NCI-H1436 treated with DMSO at 0.1 percent for 48 hours (cell line): Measurements from ENCODE around the gene BICC1.

Source experiments
- DNase-seq: peaks from one replicate; lab custom pipeline; 2025; lab: John Stamatoyannopoulos, UW

Gene BICC1, protein sequence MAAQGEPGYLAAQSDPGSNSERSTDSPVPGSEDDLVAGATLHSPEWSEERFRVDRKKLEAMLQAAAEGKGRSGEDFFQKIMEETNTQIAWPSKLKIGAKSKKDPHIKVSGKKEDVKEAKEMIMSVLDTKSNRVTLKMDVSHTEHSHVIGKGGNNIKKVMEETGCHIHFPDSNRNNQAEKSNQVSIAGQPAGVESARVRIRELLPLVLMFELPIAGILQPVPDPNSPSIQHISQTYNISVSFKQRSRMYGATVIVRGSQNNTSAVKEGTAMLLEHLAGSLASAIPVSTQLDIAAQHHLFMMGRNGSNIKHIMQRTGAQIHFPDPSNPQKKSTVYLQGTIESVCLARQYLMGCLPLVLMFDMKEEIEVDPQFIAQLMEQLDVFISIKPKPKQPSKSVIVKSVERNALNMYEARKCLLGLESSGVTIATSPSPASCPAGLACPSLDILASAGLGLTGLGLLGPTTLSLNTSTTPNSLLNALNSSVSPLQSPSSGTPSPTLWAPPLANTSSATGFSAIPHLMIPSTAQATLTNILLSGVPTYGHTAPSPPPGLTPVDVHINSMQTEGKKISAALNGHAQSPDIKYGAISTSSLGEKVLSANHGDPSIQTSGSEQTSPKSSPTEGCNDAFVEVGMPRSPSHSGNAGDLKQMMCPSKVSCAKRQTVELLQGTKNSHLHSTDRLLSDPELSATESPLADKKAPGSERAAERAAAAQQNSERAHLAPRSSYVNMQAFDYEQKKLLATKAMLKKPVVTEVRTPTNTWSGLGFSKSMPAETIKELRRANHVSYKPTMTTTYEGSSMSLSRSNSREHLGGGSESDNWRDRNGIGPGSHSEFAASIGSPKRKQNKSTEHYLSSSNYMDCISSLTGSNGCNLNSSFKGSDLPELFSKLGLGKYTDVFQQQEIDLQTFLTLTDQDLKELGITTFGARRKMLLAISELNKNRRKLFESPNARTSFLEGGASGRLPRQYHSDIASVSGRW

GRCh38 chr10:58512491-58513187 is at the start of gene BICC1:
Gene BICC1 (plus strand): TSS chr10:58512872. CDS start chr10:58513144, 272 bp downstream.
- no peak for DNase-seq

GRCh38 chr10:58464956-58465355 is 47.7 kb upstream of the BICC1 start:
- DNase-seq: no peak

GRCh38 chr10:58465629-58466028 is 47.0 kb upstream of the BICC1 start:
- DNase-seq: no peak

GRCh38 chr10:58467931-58468635 is 44.6 kb upstream of the BICC1 start:
- DNase-seq: no peak

- DNase-seq: no peak
These were observed 38.7 kb upstream of the BICC1 start for GRCh38 chr10:58473976-58474375.

- no peak for DNase-seq
These were observed 37.1 kb upstream of the BICC1 start for GRCh38 chr10:58475322-58476277.

- no peak for DNase-seq
These were observed 35.5 kb upstream of the BICC1 start for GRCh38 chr10:58477122-58477521.

DNA sequence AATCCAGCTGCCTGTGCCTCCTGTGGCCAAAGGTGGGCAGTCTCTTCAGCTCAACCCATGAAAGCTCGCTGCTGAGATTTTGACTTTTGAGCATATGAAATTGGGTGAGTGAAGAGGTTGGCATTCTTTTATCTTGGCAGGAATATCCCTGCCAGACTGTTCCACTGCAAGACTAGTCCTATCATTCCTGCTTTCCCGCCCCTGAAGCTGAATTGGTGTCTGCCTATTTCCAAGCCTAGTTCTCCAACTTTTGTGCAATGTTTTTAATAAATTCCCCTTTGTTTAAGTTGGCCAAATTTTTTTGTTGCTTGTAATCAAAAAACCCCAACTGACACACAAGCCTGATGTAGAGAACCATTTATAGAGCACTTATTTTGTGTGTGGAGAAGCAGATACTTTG is 34.8 kb upstream of the BICC1 start:
- no peak for DNase-seq

DNA sequence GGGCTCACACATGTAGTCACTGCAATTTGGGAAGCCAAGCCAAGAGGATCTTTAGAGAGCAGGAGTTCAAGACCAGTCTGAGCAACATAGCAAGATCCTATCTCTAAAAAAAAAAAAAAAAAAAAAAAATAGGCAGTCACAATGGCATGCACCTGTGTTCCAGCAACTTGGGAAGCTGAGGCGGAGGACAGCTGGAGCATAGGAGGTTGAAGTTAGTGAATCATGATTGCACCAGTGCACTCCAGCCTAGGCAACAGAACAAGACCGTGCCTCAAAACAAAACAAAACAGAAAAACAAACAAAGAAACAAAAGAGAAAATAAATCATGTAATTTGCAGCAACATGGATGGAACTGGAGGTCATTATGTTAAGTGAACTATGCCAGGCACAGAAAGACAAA is 33.6 kb upstream of the BICC1 start:
- DNase-seq: no peak

GRCh38 chr10:58480321-58480720 is 32.4 kb upstream of the BICC1 start:
- DNase-seq: no peak

- DNase-seq: no peak
These were observed 31.0 kb upstream of the BICC1 start for GRCh38 chr10:58481569-58482109.

DNA sequence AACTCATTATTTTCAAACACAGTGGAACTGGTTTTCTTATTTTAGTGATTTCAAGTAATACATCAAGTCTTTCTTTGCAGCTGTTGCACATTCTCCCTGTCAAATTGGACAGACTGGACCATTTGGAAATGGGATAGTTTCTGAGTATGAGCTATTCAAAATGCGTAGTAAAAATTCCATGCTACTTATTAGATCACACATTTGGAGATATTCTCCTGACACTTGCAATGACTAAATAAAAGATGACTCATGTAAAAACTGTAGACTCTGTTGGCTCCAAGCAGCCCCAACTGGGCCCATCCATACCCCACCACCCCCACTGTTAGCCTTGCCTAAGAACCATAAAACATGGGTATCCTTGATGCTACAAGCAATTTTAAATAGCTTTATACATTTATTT is 25.9 kb upstream of the BICC1 start:
- no peak for DNase-seq

DNA sequence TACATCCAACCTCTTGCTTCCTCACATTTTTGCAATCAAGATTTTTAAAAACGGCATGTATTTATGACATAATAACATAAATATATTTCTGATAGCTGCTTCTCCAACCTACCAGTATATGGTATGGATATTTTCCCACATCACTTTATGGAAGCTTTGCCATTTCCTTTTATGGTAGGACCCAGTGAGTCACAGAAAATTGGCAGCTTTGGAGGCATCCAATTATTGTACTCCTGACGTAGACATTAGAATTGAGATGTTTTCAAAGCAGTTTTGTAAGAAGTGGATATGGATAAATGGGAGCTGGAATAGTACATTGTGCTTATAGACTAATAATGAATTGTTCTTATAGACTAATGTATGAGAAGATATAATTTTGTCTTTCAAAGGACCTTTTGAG is 23.8 kb upstream of the BICC1 start:
- DNase-seq: no peak

DNA sequence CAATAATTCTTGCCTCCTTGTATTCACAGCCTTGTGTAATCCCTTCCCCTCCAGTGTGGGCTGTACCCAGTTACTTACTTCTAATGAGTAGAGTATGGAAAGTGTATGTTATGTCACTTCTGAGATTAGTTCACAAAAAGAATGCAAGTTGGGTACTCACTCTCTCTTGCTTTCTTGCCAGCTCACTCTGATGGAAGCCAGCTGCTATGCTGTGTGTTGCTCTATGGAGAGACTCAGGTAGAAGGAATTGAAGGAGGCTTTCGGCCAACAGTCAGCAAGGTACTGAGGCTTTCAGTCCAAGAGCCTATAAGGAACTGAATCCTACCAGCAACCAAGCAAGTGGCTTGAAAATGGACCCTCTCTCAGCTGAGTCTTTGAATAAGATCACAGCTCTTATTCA is 9.7 kb upstream of the BICC1 start:
- no peak for DNase-seq

DNA sequence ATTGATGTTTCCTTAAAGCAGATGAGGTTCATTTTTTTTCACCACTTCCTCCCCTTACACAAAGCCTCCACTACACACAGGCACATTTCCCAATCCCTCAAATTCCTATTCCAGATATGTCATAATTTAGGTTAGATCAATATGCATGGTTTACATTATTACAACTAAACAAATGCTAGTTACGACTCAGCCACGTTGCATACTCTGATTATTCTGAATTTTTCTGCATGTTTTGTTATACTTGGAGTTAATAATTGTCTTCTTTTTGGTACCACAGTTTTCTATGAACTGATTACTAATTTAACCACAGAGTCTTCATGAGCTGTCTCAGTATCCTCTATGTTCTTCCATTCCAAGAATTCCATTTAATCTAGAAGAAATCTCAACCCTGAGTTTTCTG is 4.4 kb upstream of the BICC1 start:
- no peak for DNase-seq

DNA sequence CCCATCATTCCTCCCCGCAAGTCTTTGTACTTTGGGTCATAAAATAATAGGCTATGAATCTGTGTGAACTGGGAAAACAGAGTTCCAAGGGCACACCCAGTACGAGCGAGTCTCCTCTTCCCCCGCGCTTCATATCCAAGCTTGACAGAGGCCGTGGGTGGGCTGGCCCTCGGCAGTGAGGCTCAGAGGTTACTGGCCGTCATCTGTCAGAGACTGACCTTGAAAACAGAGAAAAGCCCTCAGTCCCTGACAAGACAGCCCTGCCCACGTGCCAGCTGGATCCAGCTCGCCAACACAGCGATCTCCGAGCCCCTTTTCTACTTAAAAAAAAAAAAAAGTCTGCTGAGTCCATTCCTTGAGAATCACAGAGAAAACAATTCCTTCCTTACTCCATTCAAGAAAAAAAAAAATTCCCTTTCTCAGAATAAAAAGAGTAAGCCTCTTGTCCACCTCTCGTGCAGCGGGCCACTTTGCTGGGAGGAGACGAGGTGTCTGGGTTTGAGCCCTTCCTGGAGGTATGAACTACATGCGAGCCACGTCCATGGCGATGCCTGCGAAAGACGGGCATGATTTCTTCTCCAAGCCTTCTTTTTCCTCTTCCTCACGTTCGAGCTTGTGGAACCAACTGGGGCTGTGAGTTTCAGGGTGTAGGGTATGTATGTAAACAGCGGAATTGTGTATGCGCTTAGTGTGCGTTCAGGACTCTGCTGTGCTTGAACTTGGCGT is 744 bp upstream of the BICC1 start:
- DNase-seq: no peak

- DNase-seq: no peak
These were observed 777 bp downstream of the BICC1 start for GRCh38 chr10:58513188-58514110.

- no peak for DNase-seq
These were observed 1.6 kb downstream of the BICC1 start for GRCh38 chr10:58514111-58514770.
